ENCODE measurements around the gene DAO. TPM values are rescaled to one million over a fixed set of nuclear protein-coding genes. Genes with fewer than 3 reads are reported as not detected.

DAO gene
- total and polyA plus RNA-seq, 2 experiments from 2014 or later, result 0.88 to 0.90 TPM

GRCh38 chr12:108842361-108842760 is 37.5 kb upstream of the DAO start:
- Histone ChIP-seq H3K27ac (no peak overlapping the region), H3K79me2 (peaks cover 47% of the 10 kb centered on the region)
- 83% methylated on average over 6 of the region's 6 CpGs for WGBS (ENCODE audit: low lambda C conversion rate, missing lambda C conversion rate)

GRCh38 chr12:108843187-108843586 is 36.7 kb upstream of the DAO start:
- 94% methylated on average over 6 of the region's 6 CpGs for whole genome bisulfite sequencing (ENCODE audit: low lambda C conversion rate, missing lambda C conversion rate)
- H3K79me2 ChIP-seq, result peaks cover 50% of the 10 kb centered on the region
- H3K4me1 ChIP-seq (ENCODE audit: insufficient read depth), result peaks cover 21% of the 10 kb centered on the region
- DNase-seq (ENCODE audit: low spot score), result no peak
- H3K27me3 ChIP-seq, result no peaks in the 10 kb centered on the region
- H3K27ac ChIP-seq, result no peak overlapping the region
- H3K9me2 ChIP-seq (replicated peaks; ENCODE audit: insufficient read depth), result no peaks in the 10 kb centered on the region
- no peaks in the 10 kb centered on the region for H3K9me3 ChIP-seq (ENCODE audit: low read depth)
- H3K4me2 ChIP-seq, result no peak overlapping the region
- no peak overlapping the region for H2AFZ ChIP-seq
- H4K20me1 ChIP-seq (ENCODE audit: insufficient read depth, poor library complexity, severe bottlenecking), result no peaks in the 10 kb centered on the region
- no peak overlapping the region for H3K4me3 ChIP-seq
- H3K36me3 ChIP-seq (replicated peaks; ENCODE audit: insufficient read depth, low read depth), result no peaks in the 10 kb centered on the region
- TF ChIP-seq EZH2 (IDR thresholded peaks at IDR 0.05; ENCODE audit: borderline replicate concordance) (no peak), EZH2phosphoT487 (IDR thresholded peaks at IDR 0.05; ENCODE audit: low read depth, severe bottlenecking, unreplicated experiment) (no peak), CTCF (IDR thresholded peaks at IDR 0.05; ENCODE audit: poor library complexity) (no peak)

More at GRCh38 chr12:108842361-108842760, 37.5 kb upstream of the DAO start:
- Histone ChIP-seq H4K20me1 (ENCODE audit: insufficient read depth, poor library complexity, severe bottlenecking) (no peaks in the 10 kb centered on the region), H3K4me3 (no peak overlapping the region), H2AFZ (no peak overlapping the region), H3K4me2 (no peak overlapping the region), H3K27me3 (no peaks in the 10 kb centered on the region), H3K9me2 (replicated peaks; ENCODE audit: insufficient read depth) (no peaks in the 10 kb centered on the region), H3K9me3 (ENCODE audit: low read depth) (no peaks in the 10 kb centered on the region), H3K36me3 (replicated peaks; ENCODE audit: insufficient read depth, low read depth) (no peaks in the 10 kb centered on the region), H3K4me1 (ENCODE audit: insufficient read depth) (peaks cover 21% of the 10 kb centered on the region)
- no peak for DNase-seq (ENCODE audit: low spot score)
- TF ChIP-seq EZH2phosphoT487 (IDR thresholded peaks at IDR 0.05; ENCODE audit: low read depth, severe bottlenecking, unreplicated experiment) (no peak), EZH2 (IDR thresholded peaks at IDR 0.05; ENCODE audit: borderline replicate concordance) (no peak), CTCF (IDR thresholded peaks at IDR 0.05; ENCODE audit: poor library complexity) (no peak)

GRCh38 chr12:108845696-108846095 is 34.2 kb upstream of the DAO start:
- H3K4me1 ChIP-seq (ENCODE audit: insufficient read depth), result peaks cover under 1% of the 10 kb centered on the region
- H2AFZ ChIP-seq, result no peak overlapping the region
- H3K4me3 ChIP-seq, result no peak overlapping the region
- H3K79me2 ChIP-seq, result peaks cover 64% of the 10 kb centered on the region
- H4K20me1 ChIP-seq (ENCODE audit: insufficient read depth, poor library complexity, severe bottlenecking), result no peaks in the 10 kb centered on the region
- H3K9me3 ChIP-seq (ENCODE audit: low read depth), result no peaks in the 10 kb centered on the region
- no peaks in the 10 kb centered on the region for H3K9me2 ChIP-seq (replicated peaks; ENCODE audit: insufficient read depth)
- H3K36me3 ChIP-seq (replicated peaks; ENCODE audit: insufficient read depth, low read depth), result no peaks in the 10 kb centered on the region
- no peak for TF ChIP-seq EZH2phosphoT487 (IDR thresholded peaks at IDR 0.05; ENCODE audit: low read depth, severe bottlenecking, unreplicated experiment)
- TF ChIP-seq EZH2 (IDR thresholded peaks at IDR 0.05; ENCODE audit: borderline replicate concordance), result no peak
- no peak for TF ChIP-seq CTCF (IDR thresholded peaks at IDR 0.05; ENCODE audit: poor library complexity)
- no peak for DNase-seq (ENCODE audit: low spot score)
- no peaks in the 10 kb centered on the region for H3K27me3 ChIP-seq
- 100% methylated on average over 2 of the region's 2 CpGs for WGBS (ENCODE audit: low lambda C conversion rate, missing lambda C conversion rate)
- H3K4me2 ChIP-seq, result no peak overlapping the region
- no peak overlapping the region for H3K27ac ChIP-seq

GRCh38 chr12:108846290-108846701 is 33.6 kb upstream of the DAO start:
- Histone ChIP-seq H3K27me3 (no peaks in the 10 kb centered on the region), H3K4me2 (no peak overlapping the region), H2AFZ (no peak overlapping the region), H3K79me2 (peaks cover 69% of the 10 kb centered on the region), H3K36me3 (replicated peaks; ENCODE audit: insufficient read depth, low read depth) (no peaks in the 10 kb centered on the region), H4K20me1 (ENCODE audit: insufficient read depth, poor library complexity, severe bottlenecking) (no peaks in the 10 kb centered on the region), H3K9me2 (replicated peaks; ENCODE audit: insufficient read depth) (no peaks in the 10 kb centered on the region), H3K4me1 (ENCODE audit: insufficient read depth) (no peaks in the 10 kb centered on the region), H3K4me3 (no peak overlapping the region), H3K9me3 (ENCODE audit: low read depth) (no peaks in the 10 kb centered on the region), H3K27ac (no peak overlapping the region)
- WGBS (ENCODE audit: low lambda C conversion rate, missing lambda C conversion rate), result 92% methylated on average over 5 of the region's 5 CpGs
- DNase-seq (ENCODE audit: low spot score), result no peak
- no peak for TF ChIP-seq EZH2 (IDR thresholded peaks at IDR 0.05; ENCODE audit: borderline replicate concordance)
- TF ChIP-seq CTCF (IDR thresholded peaks at IDR 0.05; ENCODE audit: poor library complexity), result no peak
- TF ChIP-seq EZH2phosphoT487 (IDR thresholded peaks at IDR 0.05; ENCODE audit: low read depth, severe bottlenecking, unreplicated experiment), result no peak
